ENCODE data around the gene USF2.

USF2 gene

GRCh38 chr19:35265126-35265899 is 3.4 kb upstream of the USF2 start:
- no peak for DNase-seq (ENCODE audit: low read depth in 3 of 3)

GRCh38 chr19:35265900-35266519 is 2.8 kb upstream of the USF2 start:
- no peak for DNase-seq (ENCODE audit: low read depth in 3 of 3)

GRCh38 chr19:35266520-35267352 is 2.0 kb upstream of the USF2 start:
- DNase-seq (ENCODE audit: low read depth in 3 of 3) = no peak

- peak in 1 of 3 donors; percentile 17 for DNase-seq (ENCODE audit: low read depth in 3 of 3)
Observed at GRCh38 chr19:35267353-35267817, 1.4 kb upstream of the USF2 start.

GRCh38 chr19:35267818-35268535 is 785 bp upstream of the USF2 start:
- DNase-seq (ENCODE audit: low read depth in 3 of 3) = peak; percentile 48 to 55 (median 53)

- peak; percentile 46 to 64 (median 55) for DNase-seq (ENCODE audit: low read depth in 3 of 3)
Observed at GRCh38 chr19:35269438-35270117, 816 bp downstream of the USF2 start.

- DNase-seq (ENCODE audit: low read depth in 3 of 3) = no peak
Observed at GRCh38 chr19:35270381-35270811, 1.6 kb downstream of the USF2 start.

GRCh38 chr19:35271546-35271945 is 2.8 kb downstream of the USF2 start:
- DNase-seq (ENCODE audit: low read depth in 3 of 3) = no peak

- no peak for DNase-seq (ENCODE audit: low read depth in 3 of 3)
Observed at GRCh38 chr19:35272122-35272719, 3.5 kb downstream of the USF2 start.

- DNase-seq (ENCODE audit: low read depth in 3 of 3) = no peak
Observed at GRCh38 chr19:35272954-35273649, 4.3 kb downstream of the USF2 start.

GRCh38 chr19:35273686-35274259 is 5.0 kb downstream of the USF2 start:
- DNase-seq (ENCODE audit: low read depth in 3 of 3) = no peak

GRCh38 chr19:35274323-35274722 is 5.6 kb downstream of the USF2 start:
- no peak for DNase-seq (ENCODE audit: low read depth in 3 of 3)

GRCh38 chr19:35276706-35277281 is 8.0 kb downstream of the USF2 start:
- no peak for DNase-seq (ENCODE audit: low read depth in 3 of 3)

- DNase-seq (ENCODE audit: low read depth in 3 of 3) = no peak
Observed at GRCh38 chr19:35278578-35279284, 10.0 kb downstream of the USF2 start.

- DNase-seq (ENCODE audit: low read depth in 3 of 3) = no peak
Observed at GRCh38 chr19:35279374-35279773, 10.6 kb downstream of the USF2 start.

- DNase-seq (ENCODE audit: low read depth in 3 of 3) = no peak
Observed at GRCh38 chr19:35279985-35280821, 11.4 kb downstream of the USF2 start.

GRCh38 chr19:35281303-35281702 is 12.5 kb downstream of the USF2 start:
- DNase-seq (ENCODE audit: low read depth in 3 of 3) = no peak
